Measurements from ENCODE around the gene IQCN.

DNA sequence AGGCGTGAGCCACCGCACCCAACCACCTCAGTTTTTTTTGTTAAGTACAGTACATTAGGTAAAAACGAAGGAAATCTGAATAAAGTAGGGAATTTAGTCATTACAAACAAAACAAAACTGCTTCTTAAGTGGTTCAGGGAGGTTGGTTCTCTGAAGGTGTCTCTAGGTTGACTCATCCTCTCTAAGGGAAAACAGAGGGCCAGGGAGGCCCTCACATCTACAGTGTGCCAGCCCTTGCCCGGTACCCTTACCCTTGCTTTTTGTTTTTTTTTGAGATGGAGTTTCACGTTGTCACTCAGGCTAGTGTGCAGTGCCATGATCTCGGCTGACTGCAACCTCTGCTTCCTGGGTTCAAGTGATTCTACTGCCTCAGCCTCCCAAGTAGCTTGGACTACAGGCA, 24.3 kb upstream of the IQCN start:
- TF ChIP-seq CTCF (conservative IDR thresholded peaks at IDR 0.05; ENCODE audit: low read length) (no peak), EZH2phosphoT487 (IDR thresholded peaks at IDR 0.05; ENCODE audit: borderline replicate concordance, low read depth, low read length) (no peak)
